HG02571 (cell line): ENCODE data around the gene E2F1.
"Not testable (repeated sequence)": the region's sequence is repeated elsewhere in the genome, so short reads cannot be mapped to it uniquely, and the experiment has no call there.

Experiments used
- ATAC-seq: cut with Tn5 transposase; IDR thresholded peaks from one replicate; pipeline ENCODE4 v1.9.1; 2021; ENCODE audit warnings: mild to moderate bottlenecking, moderate library complexity; ENCODE audit not compliant: unreplicated experiment

The E2F1 gene

DNA sequence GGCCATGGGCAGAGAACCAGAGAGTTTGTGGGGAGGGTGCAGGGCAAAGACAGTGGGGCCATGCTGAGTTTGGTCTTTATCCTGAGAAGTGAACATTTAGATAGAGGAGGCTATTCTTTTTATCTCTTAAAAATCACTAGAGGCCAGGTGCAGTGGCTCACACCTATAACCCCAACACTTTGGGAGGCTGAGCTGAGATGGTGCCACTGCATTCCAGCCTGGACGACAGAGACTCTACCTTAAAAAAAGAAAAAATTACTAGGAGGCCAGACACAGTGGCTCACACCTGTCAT is 25.2 kb upstream of the E2F1 start:
- ATAC-seq, result no peak

DNA sequence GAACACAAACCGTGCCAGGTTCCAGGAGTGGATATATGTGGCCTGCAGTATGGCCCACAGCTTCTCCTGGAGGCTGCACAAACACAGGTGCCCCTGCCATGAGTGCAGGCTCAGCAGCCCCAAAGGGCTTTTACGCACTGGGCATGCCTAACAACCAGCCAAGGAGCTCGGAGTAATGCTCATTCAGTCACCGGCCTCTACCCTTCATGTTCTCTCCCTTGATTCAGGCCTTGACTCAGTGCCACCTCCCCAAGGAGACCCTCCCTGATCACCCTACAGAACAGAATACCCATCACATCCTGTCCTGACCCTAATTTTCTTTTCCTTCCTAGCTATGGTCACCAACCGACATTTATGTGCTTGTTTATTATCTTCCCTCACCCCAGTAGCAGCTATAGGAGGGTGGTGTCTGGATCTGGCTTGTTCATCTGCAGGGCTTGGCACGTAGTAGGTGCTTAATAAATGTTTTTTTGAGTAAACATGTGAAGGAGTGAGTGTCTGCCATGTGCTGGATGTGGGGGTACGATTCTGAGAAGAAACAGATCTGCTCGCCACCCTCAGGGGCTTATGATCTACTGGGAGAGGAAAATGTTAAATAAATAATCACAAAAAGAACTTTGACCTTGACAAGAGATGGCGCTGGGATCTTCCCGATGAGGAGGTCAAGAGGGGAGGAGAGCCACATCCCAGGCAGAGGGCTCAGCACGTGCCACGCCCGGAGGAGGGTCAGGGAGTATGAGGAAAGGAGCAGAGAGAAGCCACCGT is 24.7 kb upstream of the E2F1 start:
- no peak for ATAC-seq

DNA sequence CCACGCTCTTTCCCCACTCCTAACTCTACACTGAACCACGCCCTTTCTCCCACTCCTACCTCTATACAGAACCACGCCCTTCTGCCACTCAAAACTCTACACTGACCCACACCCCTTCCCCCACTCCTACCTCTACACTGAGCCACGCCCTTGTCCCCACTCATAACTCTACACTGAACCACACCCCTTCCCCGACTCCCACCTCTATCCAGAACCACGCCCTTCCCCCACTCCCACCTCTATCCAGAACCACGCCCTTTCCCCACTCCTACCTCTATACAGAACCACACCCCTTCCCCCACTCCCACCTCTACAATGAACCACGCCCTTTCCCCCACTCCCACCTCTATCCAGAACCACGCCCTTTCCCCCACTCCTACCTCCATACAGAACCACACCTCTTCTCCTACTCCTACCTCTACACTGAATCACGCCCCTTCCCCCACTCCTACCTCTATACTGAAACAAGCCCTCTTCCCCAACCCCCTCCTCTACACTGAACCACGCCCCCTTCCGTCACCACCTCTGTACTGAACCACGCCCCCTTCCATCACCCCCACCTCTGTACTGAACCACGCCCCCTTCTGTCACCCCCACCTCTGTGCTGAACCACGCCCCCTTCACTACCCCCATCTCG is 23.8 kb upstream of the E2F1 start:
- no peak for ATAC-seq

DNA sequence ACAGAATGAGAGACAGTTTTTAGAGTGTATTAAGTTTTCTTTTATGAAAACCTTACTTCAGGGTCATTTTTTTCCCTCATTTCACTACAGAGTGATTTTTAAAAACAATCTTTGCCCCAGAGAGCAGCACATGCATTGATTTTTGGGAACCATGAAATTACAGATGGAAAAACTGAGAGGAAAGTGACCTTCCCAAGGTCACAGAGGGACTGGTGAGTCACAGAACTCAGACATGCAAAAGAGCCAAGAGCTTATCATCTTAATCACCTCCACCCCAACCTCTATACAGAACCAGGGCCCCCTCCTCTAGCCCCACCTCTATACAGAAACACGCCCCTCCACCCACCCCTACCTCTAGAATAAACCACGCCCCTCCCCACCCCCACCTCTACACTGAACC is 23.2 kb upstream of the E2F1 start:
- ATAC-seq, result no peak

DNA sequence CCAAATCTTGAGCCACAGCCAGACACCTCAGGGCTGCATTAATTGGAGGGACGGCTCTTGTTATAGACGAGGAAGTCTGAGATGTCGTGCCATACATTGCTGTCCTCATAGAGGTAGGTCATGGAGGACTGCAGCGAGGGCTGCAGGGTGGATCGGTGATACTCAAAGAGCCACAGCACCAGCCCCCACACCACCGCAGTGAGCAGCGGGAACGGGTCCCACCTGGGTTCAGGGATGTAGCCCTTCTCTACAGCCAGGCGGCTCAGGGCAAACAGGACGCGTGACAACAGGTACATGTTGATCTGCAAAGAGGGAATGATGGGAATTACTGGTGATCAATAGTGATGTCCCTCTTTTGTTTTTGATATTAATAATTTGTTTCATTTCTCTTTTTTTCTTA is 21.5 kb upstream of the E2F1 start:
- no peak for ATAC-seq

DNA sequence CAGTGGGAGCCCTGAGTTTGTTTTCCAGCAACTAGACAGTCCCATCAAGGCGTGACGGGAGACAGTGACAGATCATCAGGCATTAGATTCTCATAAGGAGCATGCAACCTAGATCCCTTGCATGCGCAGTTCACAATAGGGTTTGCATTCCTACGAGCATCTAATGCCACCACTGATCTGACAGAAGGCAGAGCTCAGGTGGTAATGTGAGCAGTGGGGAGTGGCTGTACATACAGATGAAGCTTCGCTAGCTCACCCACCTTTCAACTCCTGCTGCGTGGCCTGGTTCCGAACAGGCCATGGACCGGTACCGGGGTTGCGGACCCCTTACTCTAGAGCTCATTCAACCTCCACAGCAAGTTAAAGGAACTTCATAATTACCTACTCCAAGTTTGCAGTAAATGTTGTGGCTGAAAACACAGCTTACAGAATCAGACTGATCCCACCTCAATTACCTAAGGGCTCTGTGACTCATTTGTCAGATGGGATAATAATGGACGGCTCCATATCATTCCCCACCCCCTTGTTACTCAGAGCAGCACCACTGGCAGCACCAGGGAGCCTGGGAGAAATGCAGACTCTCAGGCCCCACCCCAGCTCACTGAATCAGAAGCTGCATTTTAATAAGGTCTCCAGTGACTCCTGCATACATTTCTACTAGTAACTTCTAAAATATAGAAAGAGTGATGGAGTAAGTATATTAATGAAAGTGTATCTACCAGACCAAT is 18.2 kb upstream of the E2F1 start:
- ATAC-seq, result no peak

DNA sequence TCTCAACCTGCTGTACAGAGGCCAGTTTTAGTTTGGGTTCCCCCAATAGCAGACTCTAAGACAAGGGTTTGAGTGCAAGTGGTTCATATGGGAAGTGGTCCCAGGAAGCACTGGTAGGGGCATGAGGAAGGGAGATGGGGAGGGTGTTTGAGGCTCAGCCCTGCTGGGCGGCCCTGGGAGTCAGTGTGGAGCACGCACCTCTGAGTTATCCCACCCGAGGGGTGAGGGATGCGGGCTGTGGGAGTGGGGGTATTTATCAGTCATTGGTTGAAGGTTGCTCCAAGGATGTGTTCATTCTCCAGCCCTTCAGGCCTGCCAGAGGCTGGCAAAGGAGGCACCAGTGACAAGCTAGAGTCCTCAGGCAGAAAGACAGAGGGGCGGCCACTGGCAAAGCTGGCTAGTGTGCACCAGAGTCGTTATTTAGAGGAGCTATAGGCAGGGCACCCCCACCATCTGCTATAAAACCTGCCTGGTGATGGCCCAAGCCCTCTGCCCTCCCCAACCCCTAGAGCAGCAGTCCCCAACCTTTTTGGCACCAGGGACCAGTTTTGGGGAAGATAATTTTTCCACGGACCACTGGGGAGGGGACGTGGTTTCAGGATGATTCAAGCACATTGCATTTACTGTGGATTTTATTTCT is 17.4 kb upstream of the E2F1 start:
- no peak for ATAC-seq

DNA sequence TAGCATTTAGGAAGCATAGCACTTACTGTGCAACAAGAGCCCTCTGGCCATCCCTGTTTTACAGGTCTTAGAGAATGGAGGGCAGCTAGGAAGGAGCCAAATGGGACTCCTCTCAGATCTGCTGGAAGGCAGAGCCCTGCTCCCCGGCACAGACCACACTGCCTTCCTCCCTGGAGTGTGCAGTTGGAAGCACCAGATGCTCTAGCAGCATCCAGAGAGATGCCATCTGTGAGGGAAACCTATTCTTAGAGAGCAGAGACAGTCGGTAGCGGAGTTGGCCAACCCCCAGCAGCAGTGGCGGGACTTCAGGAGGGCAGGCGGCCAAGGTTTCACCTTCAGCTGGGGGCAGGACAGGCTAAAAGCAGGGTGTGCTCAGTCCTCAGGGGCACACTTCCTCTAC is 16.7 kb upstream of the E2F1 start:
- ATAC-seq, result no peak

DNA sequence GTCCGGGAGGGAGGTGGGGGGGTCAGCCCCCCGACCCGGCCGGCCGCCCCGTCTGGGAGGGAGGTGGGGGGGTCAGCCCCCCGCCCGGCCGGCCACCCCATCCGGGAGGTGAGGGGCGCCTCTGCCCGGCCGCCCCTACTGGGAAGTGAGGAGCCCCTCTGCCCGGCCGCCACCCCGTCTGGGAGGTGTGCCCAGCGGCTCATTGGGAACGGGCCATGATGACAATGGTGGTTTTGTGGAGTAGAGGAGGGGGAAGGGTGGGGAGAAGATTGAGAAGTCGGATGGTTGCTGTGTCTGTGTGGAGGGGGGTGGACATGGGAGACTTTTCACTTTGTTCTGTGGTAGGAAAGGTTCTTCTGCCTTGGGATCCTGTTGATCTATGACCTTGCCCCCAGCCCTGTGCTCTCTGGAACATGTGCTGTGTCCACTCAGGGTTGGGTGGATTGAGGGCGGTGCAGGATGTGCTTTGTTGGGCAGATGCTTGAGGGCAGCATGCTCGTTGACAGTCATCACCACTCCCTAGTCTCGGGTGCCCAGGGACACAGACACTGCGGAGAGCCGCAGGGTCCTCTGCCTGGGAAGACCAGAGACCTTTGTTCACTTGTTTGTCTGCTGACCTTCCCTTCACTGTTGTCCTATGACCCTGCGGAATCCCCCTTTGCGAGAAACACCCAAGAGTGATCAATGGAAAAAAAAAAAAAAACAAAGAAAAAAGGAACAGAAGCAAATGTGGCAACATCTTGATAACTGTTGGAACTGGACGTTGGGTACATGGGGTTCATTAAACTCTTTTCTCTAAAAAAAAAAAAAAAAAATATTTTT is 15.7 kb upstream of the E2F1 start:
- ATAC-seq, result no peak

DNA sequence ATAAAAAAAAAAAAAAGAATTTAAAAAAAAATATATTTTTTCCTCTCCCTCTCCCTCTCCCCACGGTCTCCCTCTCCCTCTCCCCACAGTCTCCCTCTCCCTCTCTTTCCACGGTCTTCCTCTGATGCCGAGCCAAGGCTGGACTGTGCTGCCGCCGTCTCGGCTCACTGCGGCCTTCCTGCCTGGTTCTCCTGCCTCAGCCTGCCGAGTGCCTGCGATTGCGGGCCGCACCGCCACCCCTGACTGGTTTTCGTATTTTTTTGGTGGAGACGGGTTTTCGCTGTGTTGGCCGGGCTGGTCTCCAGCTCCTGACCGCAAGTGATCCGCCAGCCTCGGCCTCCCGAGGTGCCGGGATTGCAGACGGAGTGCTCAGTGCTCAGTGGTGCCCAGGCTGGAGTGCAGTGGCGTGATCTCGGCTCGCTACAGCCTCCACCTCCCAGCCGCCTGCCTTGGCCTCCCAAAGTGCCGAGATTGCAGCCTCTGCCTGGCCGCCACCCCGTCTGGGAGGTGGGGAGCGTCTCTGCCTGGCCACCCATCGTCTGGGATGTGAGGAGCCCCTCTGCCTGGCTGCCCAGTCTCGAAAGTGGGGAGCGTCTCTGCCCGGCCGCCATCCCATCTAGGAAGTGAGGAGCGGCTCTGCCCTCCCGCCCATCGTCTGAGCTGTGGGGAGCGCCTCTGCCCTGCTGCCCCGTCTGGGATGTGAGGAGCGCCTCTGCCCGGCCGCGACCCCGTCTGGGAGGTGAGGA is 14.7 kb upstream of the E2F1 start:
- not testable (repeated sequence) for ATAC-seq

DNA sequence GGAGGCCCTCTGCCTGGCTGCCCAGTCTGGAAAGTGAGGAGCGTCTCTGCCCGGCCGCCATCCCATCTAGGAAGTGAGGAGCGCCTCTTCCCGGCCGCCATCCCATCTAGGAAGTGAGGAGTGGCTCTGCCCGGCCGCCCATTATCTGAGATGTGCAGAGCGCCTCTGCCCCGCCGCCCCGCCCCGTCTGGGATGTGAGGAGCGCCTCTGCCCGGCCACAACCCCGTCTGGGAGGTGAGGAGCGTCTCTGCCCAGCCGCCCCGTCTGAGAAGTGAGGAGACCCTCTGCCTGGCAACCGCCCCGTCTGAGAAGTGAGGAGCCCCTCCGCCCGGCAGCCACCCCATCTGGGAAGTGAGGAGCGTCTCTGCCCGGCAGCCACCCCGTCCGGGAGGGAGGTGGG is 12.8 kb upstream of the E2F1 start:
- not testable (repeated sequence) for ATAC-seq

DNA sequence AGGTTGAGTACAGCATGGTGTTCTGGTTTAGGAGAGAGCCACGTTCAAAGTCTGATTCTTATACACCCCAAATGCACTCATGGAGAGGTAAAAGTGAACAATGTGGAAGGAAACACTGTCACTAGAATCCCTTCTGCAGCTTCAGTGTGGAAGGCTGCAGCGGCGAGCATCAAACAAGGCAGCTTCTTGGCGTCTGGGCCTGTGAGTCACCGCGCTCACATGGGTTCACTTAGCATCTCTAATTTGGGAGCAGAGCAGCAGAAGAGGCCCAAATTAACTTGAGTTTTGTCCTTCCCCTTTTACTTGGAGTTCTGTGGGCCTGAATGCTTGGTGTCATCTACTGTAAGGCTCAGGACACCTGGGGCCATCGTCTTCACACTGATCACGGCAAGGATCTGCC is 10.9 kb upstream of the E2F1 start:
- no peak for ATAC-seq

DNA sequence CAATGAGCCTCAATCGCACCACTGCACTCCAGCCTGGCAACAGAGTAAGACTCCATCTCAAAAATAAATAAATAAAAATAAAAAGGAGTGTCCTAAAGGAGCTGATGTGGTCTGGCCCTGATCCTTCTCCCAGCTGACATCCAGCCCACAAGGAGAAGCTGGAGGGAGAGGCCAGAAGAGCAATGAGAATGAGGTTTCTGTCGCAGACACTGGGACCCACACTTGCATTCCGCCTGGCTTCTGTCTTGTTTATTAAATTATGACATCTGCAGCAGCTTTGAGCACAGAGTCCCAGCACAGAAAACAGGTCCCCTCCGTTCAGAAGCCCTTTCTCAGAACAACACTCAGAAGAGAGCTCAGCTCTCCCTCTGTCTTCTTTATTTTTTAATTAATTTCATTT is 10.3 kb upstream of the E2F1 start:
- ATAC-seq, result no peak

DNA sequence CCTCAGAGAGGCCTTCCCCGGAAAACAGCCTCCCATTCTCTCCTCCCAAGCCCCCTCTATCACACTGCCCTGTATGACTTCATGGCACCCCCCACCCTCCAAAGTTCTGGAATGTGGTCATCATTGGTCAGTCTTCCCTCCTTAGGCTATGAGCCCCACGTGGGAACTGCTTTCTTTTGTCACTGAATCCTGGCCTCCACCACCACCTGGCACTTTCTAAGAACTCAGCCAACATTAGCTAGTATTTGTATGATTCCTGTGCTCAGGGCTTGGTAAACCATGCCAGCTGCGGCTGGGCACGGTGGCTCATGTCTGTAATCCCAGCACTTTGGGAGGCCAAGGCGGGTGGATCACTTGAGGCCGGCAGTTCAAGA is 8.4 kb upstream of the E2F1 start:
- no peak for ATAC-seq

DNA sequence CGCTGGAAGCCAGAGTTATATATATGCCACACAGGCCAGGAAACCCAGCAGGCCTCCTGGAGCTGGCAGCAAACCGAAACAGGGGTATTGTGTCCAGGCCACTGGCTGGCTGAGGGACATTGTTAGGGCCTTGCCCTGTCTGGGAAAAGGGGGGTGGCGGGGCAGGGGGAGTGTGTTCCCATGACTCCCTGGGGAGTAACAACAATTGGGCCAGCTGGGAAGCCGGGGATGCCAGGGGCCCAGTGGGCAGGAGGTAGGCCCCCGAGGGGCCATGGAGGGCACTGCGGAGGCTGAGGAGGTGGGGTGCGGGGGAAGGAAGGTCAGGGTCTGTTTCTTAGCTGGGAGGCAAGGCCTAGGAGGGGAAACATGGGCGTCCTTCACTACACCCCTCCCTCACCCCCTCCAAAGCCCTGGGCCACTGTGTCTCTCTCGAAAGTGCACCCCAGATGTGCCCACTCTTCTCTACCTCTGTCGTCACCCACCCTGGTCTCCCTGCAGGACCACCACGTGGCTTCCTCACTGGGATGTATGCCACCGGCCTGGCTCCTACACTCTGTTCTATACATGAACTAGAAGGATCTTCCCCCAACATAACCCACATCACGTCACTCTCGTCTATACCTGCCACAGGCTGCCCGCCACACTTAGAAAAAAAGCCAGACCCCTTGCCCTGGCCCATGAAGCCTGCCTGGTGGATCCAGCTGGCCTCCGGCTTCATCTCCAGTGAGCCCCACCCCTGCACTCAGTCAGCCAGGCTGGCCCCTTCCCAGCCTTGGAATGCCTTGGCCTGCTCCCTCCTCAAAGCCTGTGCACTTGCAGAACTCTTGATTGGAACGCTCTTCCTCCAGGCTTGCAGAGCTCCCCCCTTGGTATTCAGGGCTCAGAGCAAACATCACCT is 7.8 kb upstream of the E2F1 start:
- no peak for ATAC-seq

DNA sequence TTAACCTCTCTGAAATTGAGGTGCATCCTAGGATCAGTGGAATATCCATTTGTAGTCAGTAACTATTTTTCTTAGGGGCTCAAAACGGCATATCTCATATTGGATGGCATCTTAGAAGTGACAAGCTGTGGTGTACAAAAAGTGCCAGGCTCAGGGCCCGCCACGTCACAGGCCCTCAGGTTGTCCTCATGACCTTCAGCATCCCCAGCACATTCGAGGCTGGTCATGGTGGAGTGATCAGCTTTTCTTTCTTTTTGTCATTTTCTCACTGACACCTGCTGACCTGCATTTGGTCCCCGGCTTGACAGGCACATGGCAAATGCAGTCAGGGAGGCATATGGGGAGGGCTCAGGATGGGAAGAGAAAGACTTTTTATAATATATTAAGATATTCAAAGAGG is 7.1 kb upstream of the E2F1 start:
- ATAC-seq, result no peak

DNA sequence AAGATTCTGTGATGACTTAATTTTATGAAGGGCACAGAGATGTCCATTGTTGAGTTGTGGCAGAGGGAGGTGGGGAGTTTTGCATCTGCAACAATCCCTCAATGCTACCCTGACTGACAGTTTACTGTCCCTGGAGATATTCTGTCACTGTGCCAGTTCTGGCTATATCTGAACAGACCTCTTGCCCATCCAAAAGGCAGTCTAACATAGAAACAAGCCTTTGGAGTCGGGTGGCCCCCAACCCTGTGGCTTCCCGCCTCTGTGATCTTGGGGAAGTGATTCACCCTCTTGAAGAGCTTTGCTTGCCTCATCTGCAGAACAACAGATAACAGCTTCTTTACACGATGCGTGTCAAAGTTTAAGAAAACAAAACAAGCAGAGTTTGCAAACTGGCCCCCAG is 3.8 kb upstream of the E2F1 start:
- no peak for ATAC-seq

DNA sequence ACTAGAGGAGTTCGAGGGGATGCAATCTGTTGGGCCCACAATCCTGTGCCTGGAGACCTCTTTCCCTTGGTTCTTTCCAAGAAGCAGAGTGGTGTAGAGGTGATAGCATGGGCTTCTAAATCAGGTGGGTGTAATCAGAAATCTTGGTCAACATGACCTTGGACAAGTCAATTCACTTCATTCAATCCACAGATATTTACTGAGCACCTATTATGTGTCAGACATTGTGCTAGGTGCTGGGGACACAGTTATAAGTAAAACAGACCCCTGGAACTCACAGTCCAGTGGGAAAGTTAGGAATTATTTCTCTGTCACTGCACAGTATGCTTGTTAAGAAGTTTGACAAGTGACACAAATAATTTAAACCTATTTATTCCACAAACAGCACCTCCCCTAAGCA is 3.3 kb upstream of the E2F1 start:
- no peak for ATAC-seq

DNA sequence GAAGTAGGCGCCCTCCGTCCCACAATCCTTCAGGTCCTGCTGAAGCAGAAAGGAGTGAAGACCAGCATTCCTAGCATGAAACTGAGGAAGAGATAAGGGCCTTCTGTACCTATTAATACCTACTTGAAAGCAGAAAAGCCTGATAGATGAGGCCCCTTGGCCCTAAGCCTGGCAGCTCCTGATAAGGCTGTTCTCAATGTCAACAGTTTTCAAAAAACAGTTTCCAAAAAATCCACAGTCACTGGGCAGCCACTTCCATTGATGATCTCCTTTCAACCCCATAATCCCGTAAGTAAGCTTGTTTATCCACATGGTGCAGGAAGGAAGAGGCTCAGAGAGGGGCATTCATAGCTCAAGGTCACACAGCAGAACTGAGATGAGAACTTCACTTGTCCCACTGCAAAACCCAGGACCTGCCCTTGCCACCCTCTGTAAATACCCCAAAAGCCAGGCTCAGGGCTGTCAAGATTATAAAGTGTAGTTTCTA is 2.8 kb upstream of the E2F1 start:
- no peak for ATAC-seq
